ENCODE results near the gene CCKAR. TPM values are rescaled to one million over a fixed set of nuclear protein-coding genes. Genes with fewer than 3 reads are reported as not detected.

The CCKAR gene
- total RNA-seq, 1 experiment from 2014 or later: 2.0 TPM

DNA sequence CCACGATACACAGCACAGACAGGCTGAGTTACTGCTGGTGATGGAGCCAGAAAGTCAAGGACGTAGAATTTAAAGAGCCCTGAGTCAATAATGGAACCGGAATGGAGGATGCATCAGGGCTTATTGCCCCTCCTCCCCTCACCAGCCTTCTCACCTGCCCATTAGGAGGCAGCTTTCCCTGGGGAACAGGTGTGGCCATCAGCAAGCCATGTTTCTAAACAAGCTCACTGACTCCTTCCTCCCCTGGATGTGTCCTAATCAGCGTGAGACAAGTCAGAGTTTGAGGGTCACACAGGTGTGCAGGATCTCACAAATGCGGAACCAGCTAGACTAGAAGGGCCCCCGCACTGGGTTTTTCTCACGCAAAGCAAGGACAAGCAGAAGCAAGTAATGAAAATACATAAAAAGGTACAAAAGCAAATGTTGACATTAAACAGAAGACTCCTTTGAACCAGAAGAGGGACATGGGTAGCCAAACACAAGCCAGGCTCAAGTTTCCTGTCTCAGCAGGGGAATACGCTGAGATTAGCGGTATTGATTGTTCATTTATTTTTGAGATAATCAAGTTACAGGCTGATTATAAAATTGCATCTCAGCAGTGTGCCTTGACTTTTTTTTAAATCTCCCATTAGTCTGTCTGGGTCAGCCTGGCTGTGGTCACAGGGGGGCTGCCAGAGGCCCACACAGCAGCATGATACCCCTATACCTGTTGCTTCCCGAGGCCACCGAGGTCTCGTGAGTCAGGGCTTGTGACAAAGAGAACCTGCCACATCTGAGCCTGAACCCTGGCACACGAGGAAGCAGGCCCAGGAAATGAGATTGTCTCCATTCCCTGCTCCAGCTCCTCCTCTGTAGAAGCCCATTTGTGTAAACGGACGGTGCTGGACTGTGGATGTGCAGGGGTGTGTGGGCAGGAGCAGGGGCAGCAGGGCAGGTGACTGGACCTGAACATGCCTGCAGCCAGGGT lies 37.4 kb downstream of the CCKAR start:
- Histone ChIP-seq H3K4me1 (peaks cover 9% of the 10 kb centered on the region; the same call in 1 of the 2 replicates), H3K36me3 (ENCODE audit: control insufficient read depth, insufficient read depth, low read length) (no peaks in the 10 kb centered on the region), H3K9me3 (no peaks in the 10 kb centered on the region), H3K27me3 (replicated peaks; ENCODE audit: control insufficient read depth, insufficient read depth, low read length) (no peaks in the 10 kb centered on the region), H3K4me3 (ENCODE audit: low read depth, low read length) (no peak overlapping the region)
- CTCF ChIA-PET: no interaction called here
- Mint-ChIP-seq H3K27me3 (ENCODE audit: insufficient read depth, unreplicated experiment) (no peaks in the 10 kb centered on the region), H3K4me3 (ENCODE audit: unreplicated experiment) (peak overlapping the region; percentile 61), H3K36me3 (ENCODE audit: insufficient read depth, unreplicated experiment) (peaks cover 5% of the 10 kb centered on the region), H3K4me1 (ENCODE audit: low read depth, unreplicated experiment) (peaks cover 17% of the 10 kb centered on the region), H3K9me3 (ENCODE audit: unreplicated experiment) (peaks cover 10% of the 10 kb centered on the region), H3K27ac (ENCODE audit: unreplicated experiment) (peak overlapping the region; percentile 74)
- no TSS peak for BruUV-seq (replicated peaks)
- TF ChIP-seq, protein P1, sequence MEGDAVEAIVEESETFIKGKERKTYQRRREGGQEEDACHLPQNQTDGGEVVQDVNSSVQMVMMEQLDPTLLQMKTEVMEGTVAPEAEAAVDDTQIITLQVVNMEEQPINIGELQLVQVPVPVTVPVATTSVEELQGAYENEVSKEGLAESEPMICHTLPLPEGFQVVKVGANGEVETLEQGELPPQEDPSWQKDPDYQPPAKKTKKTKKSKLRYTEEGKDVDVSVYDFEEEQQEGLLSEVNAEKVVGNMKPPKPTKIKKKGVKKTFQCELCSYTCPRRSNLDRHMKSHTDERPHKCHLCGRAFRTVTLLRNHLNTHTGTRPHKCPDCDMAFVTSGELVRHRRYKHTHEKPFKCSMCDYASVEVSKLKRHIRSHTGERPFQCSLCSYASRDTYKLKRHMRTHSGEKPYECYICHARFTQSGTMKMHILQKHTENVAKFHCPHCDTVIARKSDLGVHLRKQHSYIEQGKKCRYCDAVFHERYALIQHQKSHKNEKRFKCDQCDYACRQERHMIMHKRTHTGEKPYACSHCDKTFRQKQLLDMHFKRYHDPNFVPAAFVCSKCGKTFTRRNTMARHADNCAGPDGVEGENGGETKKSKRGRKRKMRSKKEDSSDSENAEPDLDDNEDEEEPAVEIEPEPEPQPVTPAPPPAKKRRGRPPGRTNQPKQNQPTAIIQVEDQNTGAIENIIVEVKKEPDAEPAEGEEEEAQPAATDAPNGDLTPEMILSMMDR (IDR thresholded peaks at IDR 0.05; ENCODE audit: insufficient read depth in 1 of 2, low read depth in 1 of 2, low read length in 1 of 2, severe bottlenecking in 1 of 2, unreplicated experiment in 1 of 2): no peak
- intact Hi-C loops (cut with micrococcal nuclease; ENCODE audit: unreplicated experiment): no loop called here
- DNase-seq: peak; percentile 57 to 72
- POLR2A ChIA-PET: no interaction called here

DNA sequence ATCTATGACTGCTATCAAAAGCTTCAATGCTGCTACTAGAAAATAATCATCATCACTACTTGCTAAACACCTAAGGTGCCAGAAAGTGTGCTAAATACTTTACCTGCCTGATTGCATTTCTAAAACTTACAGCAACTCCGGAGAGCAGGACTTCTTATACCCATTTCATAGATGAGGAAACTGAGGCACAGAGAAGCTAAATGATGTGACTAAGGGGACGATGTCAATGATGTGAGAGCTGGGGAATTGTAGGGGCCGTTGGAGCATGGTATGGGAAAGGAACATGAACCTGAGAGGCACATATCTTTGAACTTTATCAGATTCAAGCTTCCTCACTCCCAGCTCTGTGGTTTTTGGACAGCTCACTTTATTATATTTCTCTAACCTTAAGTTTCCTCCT lies 38.7 kb downstream of the CCKAR start:
- no TSS peak for BruUV-seq (replicated peaks)
- peaks cover 10% of the 10 kb centered on the region for H3K9me3 Mint-ChIP-seq (ENCODE audit: unreplicated experiment)
- H3K27me3 Mint-ChIP-seq (ENCODE audit: insufficient read depth, unreplicated experiment): no peaks in the 10 kb centered on the region
- H3K4me3 Mint-ChIP-seq (ENCODE audit: unreplicated experiment): no peak overlapping the region
- H3K9me3 ChIP-seq: no peaks in the 10 kb centered on the region
- no peak overlapping the region for H3K4me3 ChIP-seq (ENCODE audit: low read depth, low read length)
- peaks cover 17% of the 10 kb centered on the region for H3K4me1 Mint-ChIP-seq (ENCODE audit: low read depth, unreplicated experiment)
- H3K36me3 ChIP-seq (ENCODE audit: control insufficient read depth, insufficient read depth, low read length): no peaks in the 10 kb centered on the region
- no peak for DNase-seq
- ChIA-PET POLR2A (no interaction called here), CTCF (no interaction called here)
- TF ChIP-seq, protein P1 (IDR thresholded peaks at IDR 0.05; ENCODE audit: insufficient read depth in 1 of 2, low read depth in 1 of 2, low read length in 1 of 2, severe bottlenecking in 1 of 2, unreplicated experiment in 1 of 2): no peak
- H3K4me1 ChIP-seq: peaks cover 9% of the 10 kb centered on the region; the same call in 1 of the 2 replicates
- intact Hi-C loops (cut with micrococcal nuclease; ENCODE audit: unreplicated experiment): no loop called here
- H3K36me3 Mint-ChIP-seq (ENCODE audit: insufficient read depth, unreplicated experiment): peaks cover 5% of the 10 kb centered on the region
- no peaks in the 10 kb centered on the region for H3K27me3 ChIP-seq (replicated peaks; ENCODE audit: control insufficient read depth, insufficient read depth, low read length)
- H3K27ac Mint-ChIP-seq (ENCODE audit: unreplicated experiment): peak overlapping the region; percentile 74

DNA sequence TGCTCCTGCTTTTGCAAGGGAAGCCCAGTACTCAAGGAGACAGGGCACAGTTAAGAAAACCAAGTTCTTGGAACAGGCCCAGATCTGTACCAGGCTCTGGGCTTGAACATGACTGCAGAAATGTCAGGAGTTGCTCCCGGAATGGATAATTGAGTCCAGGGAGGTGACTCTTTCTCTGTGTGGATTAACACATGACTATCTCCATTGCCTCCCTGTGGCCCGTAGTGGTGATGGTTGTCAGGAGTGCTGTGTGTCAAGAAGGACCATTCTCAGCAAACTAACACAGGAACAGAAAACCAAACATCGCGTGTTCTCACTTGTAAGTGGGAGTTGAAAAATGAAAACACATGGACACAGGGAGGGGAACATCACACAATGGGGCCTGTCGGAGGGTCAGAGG lies 39.9 kb downstream of the CCKAR start:
- intact Hi-C loops (cut with micrococcal nuclease; ENCODE audit: unreplicated experiment): no loop called here
- Mint-ChIP-seq H3K27me3 (ENCODE audit: insufficient read depth, unreplicated experiment) (no peaks in the 10 kb centered on the region), H3K9me3 (ENCODE audit: unreplicated experiment) (peaks cover 7% of the 10 kb centered on the region), H3K27ac (ENCODE audit: unreplicated experiment) (no peak overlapping the region), H3K36me3 (ENCODE audit: insufficient read depth, unreplicated experiment) (peaks cover 5% of the 10 kb centered on the region), H3K4me3 (ENCODE audit: unreplicated experiment) (no peak overlapping the region), H3K4me1 (ENCODE audit: low read depth, unreplicated experiment) (peaks cover 17% of the 10 kb centered on the region)
- no peaks in the 10 kb centered on the region for H3K36me3 ChIP-seq (ENCODE audit: control insufficient read depth, insufficient read depth, low read length)
- TF ChIP-seq, protein P1 (IDR thresholded peaks at IDR 0.05; ENCODE audit: insufficient read depth in 1 of 2, low read depth in 1 of 2, low read length in 1 of 2, severe bottlenecking in 1 of 2, unreplicated experiment in 1 of 2): no peak
- ChIA-PET POLR2A (no interaction called here), CTCF (no interaction called here)
- H3K27me3 ChIP-seq (replicated peaks; ENCODE audit: control insufficient read depth, insufficient read depth, low read length): no peaks in the 10 kb centered on the region
- no TSS peak for BruUV-seq (replicated peaks)
- no peak overlapping the region for H3K4me3 ChIP-seq (ENCODE audit: low read depth, low read length)
- peaks cover 9% of the 10 kb centered on the region; the same call in 1 of the 2 replicates for H3K4me1 ChIP-seq
- H3K9me3 ChIP-seq: no peaks in the 10 kb centered on the region
- DNase-seq: no peak
